Panc1 (cell line): ENCODE data around the gene TGM4. TPM values are rescaled to one million over a fixed set of nuclear protein-coding genes. Genes with fewer than 3 reads are reported as not detected.

Source experiments
- ATAC-seq: fragments of 200-7000 bp; cut with Tn5 transposase; 2 replicates; pipeline ENCODE4 v1.9.1; 2020; ENCODE audit warnings: mild to moderate bottlenecking, moderate library complexity
- BruUV-seq: library from RNA; stranded (reverse); fragments of 400-500 nt; replicated peaks from 2 replicates; lab custom pipeline; 2021; lab: Mats Ljungman, UMichigan
- CTCF ChIA-PET: fragments of 300-600 bp; sonication (Branson Sonifier 250); formaldehyde crosslinking; loops from one replicate; lab custom pipeline; 2022; ENCODE audit warnings: antibody characterized with exemption; lab: Charles Lee
- POLR2A ChIA-PET: fragments of 300-600 bp; sonication (Branson Sonifier 250); formaldehyde crosslinking; loops from one replicate; lab custom pipeline; 2022; ENCODE audit warnings: antibody characterized with exemption; lab: Charles Lee
- DNase-seq: peaks from one replicate; pipeline ENCODE4 v3.0.0-alpha.2; 2010; ENCODE audit warnings: low read depth, low spot score
- H3K27ac ChIP-seq: 2 replicates; pipeline ENCODE4 v1.5.1; 2011; ENCODE audit warnings: mild to moderate bottlenecking, low read length, inconsistent platforms
- H3K27me3 ChIP-seq: fragments of 200-500 bp; sonication (Bioruptor generic); 2 replicates; pipeline ENCODE4 v1.6.0; 2014; ENCODE audit warnings: low read length, inconsistent platforms; ENCODE audit not compliant: control insufficient read depth, insufficient read depth
- H3K36me3 ChIP-seq: fragments of 200-500 bp; sonication (Bioruptor generic); 2 replicates; pipeline ENCODE4 v1.5.1; 2014; ENCODE audit warnings: inconsistent platforms, mild to moderate bottlenecking, low read length, moderate library complexity; ENCODE audit not compliant: control insufficient read depth, insufficient read depth
- H3K4me1 ChIP-seq: 2 replicates; pipeline ENCODE4 v1.5.1; 2011; ENCODE audit warnings: inconsistent platforms, mild to moderate bottlenecking, low read length, moderate library complexity; ENCODE audit not compliant: control insufficient read depth, insufficient read depth
- H3K4me3 ChIP-seq, 2 experiments: 2 replicates each; pipeline ENCODE4 v1.5.1; 2011 to 2012; ENCODE audit warnings: low read depth in 2 of 2, low read length in 2 of 2, mild to moderate bottlenecking in 2 of 2, inconsistent platforms in 1 of 2, moderate library complexity in 1 of 2
- H3K9me3 ChIP-seq: fragments of 200-500 bp; sonication (Bioruptor generic); 2 replicates; pipeline ENCODE4 v1.5.1; 2014; ENCODE audit warnings: low read depth, mild to moderate bottlenecking, inconsistent platforms, low read length, moderate library complexity; ENCODE audit not compliant: control insufficient read depth, insufficient read depth
- POLR2AphosphoS5 ChIP-seq: IDR thresholded peaks from 2 replicates; pipeline ENCODE4 v1.6.1; 2012; ENCODE audit warnings: mild to moderate bottlenecking, low read depth, low read length, moderate library complexity
- SIN3A ChIP-seq: IDR thresholded peaks from 2 replicates; pipeline ENCODE4 v1.6.1; 2012; ENCODE audit warnings: low read depth, mild to moderate bottlenecking, low read length, moderate library complexity, borderline replicate concordance; ENCODE audit not compliant: insufficient read depth
- TCF7L2 ChIP-seq: IDR thresholded peaks from 2 replicates; pipeline ENCODE4 v1.6.1; 2011; ENCODE audit warnings: mild to moderate bottlenecking, low read depth, low read length, inconsistent platforms
- in situ Hi-C: cut with HindIII; loops from 2 replicates; pipeline ENCODE4 v1.10.0; 2016; ENCODE audit warnings: low sequenced_read_pairs, low pct_unique_long_range_greater_than_20kb
- intact Hi-C: fragments of 100-400 bp; cut with micrococcal nuclease; formaldehyde crosslinking; loops from one replicate; pipeline ENCODE4 v1.10.0; 2022; ENCODE audit not compliant: unreplicated experiment
- total RNA-seq: library from RNA; stranded (reverse); gene quantifications from one replicate; pipeline ENCODE4 v1.2.1, GENCODE V29; 2021; ENCODE audit not compliant: unreplicated experiment
- TF ChIP-seq, protein P1 (sequence below), 2 experiments: IDR thresholded peaks; 2 replicates each; pipeline ENCODE4 v1.6.1; 2011 to 2012; ENCODE audit warnings: low read depth in 2 of 2, control low read depth in 1 of 2, low read length in 1 of 2, mild to moderate bottlenecking in 1 of 2, moderate library complexity in 1 of 2; ENCODE audit not compliant: insufficient read depth in 1 of 2
- TF ChIP-seq, protein P2 (sequence below): fragments of 450-650 bp; IDR thresholded peaks from 2 replicates; pipeline ENCODE4 v1.5.1; 2017; ENCODE audit warnings: mild to moderate bottlenecking

Gene TGM4
- total RNA-seq, 1 experiment from 2014 or later, result 0.46 TPM

DNA sequence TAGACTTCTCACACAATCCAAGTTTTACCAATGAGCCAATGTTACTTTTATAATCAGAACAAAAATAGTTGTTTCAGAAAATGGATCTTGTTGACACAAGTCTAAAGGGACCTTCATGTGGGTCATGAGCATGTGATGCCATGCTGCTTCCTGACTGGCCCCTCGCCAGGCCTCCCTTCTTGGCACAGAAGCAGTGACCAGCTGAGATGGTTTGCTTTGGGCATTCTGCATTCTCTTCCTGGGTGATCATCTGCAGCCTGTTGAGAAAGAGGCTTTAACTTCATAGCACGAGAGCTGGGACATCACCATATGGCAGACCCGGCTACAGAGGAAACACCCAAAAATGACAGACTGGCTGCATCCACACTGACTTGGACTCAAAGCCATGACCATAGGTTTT lies 45.7 kb downstream of the TGM4 start:
- no peaks in the 10 kb centered on the region for H3K36me3 ChIP-seq
- H3K9me3 ChIP-seq, result no peaks in the 10 kb centered on the region
- H3K4me3 ChIP-seq, result no peak overlapping the region
- no peak for ATAC-seq
- no peak for DNase-seq
- no peaks in the 10 kb centered on the region for H3K4me1 ChIP-seq
- TF ChIP-seq POLR2AphosphoS5 (no peak), SIN3A (no peak), TCF7L2 (no peak)
- TF ChIP-seq, protein P1, sequence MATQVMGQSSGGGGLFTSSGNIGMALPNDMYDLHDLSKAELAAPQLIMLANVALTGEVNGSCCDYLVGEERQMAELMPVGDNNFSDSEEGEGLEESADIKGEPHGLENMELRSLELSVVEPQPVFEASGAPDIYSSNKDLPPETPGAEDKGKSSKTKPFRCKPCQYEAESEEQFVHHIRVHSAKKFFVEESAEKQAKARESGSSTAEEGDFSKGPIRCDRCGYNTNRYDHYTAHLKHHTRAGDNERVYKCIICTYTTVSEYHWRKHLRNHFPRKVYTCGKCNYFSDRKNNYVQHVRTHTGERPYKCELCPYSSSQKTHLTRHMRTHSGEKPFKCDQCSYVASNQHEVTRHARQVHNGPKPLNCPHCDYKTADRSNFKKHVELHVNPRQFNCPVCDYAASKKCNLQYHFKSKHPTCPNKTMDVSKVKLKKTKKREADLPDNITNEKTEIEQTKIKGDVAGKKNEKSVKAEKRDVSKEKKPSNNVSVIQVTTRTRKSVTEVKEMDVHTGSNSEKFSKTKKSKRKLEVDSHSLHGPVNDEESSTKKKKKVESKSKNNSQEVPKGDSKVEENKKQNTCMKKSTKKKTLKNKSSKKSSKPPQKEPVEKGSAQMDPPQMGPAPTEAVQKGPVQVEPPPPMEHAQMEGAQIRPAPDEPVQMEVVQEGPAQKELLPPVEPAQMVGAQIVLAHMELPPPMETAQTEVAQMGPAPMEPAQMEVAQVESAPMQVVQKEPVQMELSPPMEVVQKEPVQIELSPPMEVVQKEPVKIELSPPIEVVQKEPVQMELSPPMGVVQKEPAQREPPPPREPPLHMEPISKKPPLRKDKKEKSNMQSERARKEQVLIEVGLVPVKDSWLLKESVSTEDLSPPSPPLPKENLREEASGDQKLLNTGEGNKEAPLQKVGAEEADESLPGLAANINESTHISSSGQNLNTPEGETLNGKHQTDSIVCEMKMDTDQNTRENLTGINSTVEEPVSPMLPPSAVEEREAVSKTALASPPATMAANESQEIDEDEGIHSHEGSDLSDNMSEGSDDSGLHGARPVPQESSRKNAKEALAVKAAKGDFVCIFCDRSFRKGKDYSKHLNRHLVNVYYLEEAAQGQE (IDR thresholded peaks at IDR 0.05; ENCODE audit: insufficient read depth in 1 of 2, low read depth in 2 of 2, low read length in 1 of 2), result no peak
- TF ChIP-seq, protein P2, sequence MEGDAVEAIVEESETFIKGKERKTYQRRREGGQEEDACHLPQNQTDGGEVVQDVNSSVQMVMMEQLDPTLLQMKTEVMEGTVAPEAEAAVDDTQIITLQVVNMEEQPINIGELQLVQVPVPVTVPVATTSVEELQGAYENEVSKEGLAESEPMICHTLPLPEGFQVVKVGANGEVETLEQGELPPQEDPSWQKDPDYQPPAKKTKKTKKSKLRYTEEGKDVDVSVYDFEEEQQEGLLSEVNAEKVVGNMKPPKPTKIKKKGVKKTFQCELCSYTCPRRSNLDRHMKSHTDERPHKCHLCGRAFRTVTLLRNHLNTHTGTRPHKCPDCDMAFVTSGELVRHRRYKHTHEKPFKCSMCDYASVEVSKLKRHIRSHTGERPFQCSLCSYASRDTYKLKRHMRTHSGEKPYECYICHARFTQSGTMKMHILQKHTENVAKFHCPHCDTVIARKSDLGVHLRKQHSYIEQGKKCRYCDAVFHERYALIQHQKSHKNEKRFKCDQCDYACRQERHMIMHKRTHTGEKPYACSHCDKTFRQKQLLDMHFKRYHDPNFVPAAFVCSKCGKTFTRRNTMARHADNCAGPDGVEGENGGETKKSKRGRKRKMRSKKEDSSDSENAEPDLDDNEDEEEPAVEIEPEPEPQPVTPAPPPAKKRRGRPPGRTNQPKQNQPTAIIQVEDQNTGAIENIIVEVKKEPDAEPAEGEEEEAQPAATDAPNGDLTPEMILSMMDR, result no peak
- intact Hi-C loops, result no loop called here
- in situ Hi-C loops, result no loop called here
- no peak overlapping the region for H3K27ac ChIP-seq
- CTCF ChIA-PET, result no interaction called here
- POLR2A ChIA-PET, result no interaction called here
- H3K27me3 ChIP-seq, result no peaks in the 10 kb centered on the region
- BruUV-seq, result no TSS peak

DNA sequence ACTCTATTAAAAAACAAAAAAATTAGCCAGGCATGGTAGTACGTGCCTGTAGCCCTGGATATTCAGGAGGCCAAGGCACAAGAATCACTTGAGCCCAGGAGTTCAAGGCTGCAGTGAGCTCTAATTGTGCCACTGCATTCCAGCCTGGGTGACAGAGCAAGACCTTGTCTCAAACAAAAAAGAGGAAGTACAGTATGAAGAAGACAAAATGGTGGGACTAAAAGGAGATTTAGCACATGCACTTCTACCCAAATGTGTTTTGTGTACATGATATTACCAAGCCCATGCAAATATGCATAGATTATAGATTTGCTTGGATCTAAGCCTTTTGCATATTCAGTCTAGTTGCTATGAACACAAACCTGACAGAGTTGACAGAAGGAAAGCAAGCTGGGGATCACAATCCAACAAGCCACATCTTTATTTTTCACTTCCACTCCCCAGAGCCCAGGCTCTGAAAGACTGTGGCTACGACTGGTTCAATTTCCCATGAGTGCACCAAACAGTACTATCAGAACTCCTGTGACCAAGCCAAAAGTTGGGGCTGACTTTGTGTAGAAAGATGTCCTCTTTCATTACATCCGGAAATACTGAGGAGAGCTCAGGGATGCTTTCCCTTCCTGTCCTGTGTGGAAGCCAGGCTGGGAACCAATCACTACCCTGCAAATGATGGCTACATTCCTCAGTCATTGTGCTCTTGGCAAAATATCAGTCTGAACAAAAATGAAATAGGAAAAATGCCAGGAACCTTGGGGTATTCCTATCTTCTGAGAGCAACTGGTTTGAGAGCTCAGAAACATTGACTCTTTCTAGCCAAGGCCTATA lies 49.4 kb downstream of the TGM4 start:
- POLR2A ChIA-PET, result no interaction called here
- no peaks in the 10 kb centered on the region for H3K4me1 ChIP-seq
- BruUV-seq, result no TSS peak
- no peak overlapping the region for H3K27ac ChIP-seq
- intact Hi-C loops (no loop called here), in situ Hi-C loops (no loop called here)
- no peaks in the 10 kb centered on the region for H3K9me3 ChIP-seq
- H3K4me3 ChIP-seq, result no peak overlapping the region
- TF ChIP-seq, protein P2, result no peak
- no peak for TF ChIP-seq SIN3A
- no peak for TF ChIP-seq POLR2AphosphoS5
- TF ChIP-seq TCF7L2, result no peak
- TF ChIP-seq, protein P1 (IDR thresholded peaks at IDR 0.05; ENCODE audit: insufficient read depth in 1 of 2, low read depth in 2 of 2, low read length in 1 of 2), result no peak
- DNase-seq (no peak), ATAC-seq (no peak)
- H3K36me3 ChIP-seq, result no peaks in the 10 kb centered on the region
- H3K27me3 ChIP-seq, result no peaks in the 10 kb centered on the region
- CTCF ChIA-PET, result interaction anchor here (0.5 kb wide), 1 partner anchor 11 kb away, joined by 5 read pairs; no protein-coding TSS in a partner anchor
